ENCODE data around the gene COL4A5.

- TF ChIP-seq CTCF (IDR thresholded peaks at IDR 0.05), result no peak
- TF ChIP-seq POLR2A (IDR thresholded peaks at IDR 0.05), result no peak
Observed at GRCh38 chrX:108439426-108439942, at the start of gene COL4A5.

Measured in esophagus squamous epithelium (tissue), 4 donors.